Mesenchymal stem cell (in vitro differentiated cells and primary cell): ENCODE results near the gene SELENON.

Experiments used
- DNase-seq: peaks from one replicate; pipeline ENCODE4 v3.0.0-alpha.2; 2013
- H2AFZ ChIP-seq: one replicate; pipeline ENCODE4 v1.6.1; 2013; ENCODE audit warnings: low read depth, mild to moderate bottlenecking, control low read depth, inconsistent platforms, low read length, moderate library complexity
- H2AK5ac ChIP-seq: 2 replicates; pipeline ENCODE4 v1.6.1; 2013; ENCODE audit warnings: low read length, moderate library complexity, mild to moderate bottlenecking, inconsistent platforms; ENCODE audit not compliant: severe bottlenecking
- H2BK120ac ChIP-seq: one replicate; pipeline ENCODE4 v1.6.1; 2013; ENCODE audit warnings: low read depth, mild to moderate bottlenecking, inconsistent platforms, low read length, moderate library complexity
- H2BK12ac ChIP-seq, 2 experiments: one replicate each; pipeline ENCODE4 v1.6.1; 2013; ENCODE audit warnings: inconsistent platforms in 2 of 2, low read length in 2 of 2, mild to moderate bottlenecking in 2 of 2, moderate library complexity in 2 of 2, control low read depth in 1 of 2
- H2BK15ac ChIP-seq: one replicate; pipeline ENCODE4 v1.6.1; 2013; ENCODE audit warnings: mild to moderate bottlenecking, low read depth, inconsistent platforms; ENCODE audit not compliant: poor library complexity, severe bottlenecking
- H2BK5ac ChIP-seq: 2 replicates; pipeline ENCODE4 v1.6.1; 2013; ENCODE audit warnings: low read depth, mild to moderate bottlenecking, low read length, control low read depth, inconsistent platforms; ENCODE audit not compliant: poor library complexity, severe bottlenecking
- H3K14ac ChIP-seq, 2 experiments: one replicate each; pipeline ENCODE4 v1.6.1; 2013; ENCODE audit warnings: inconsistent platforms in 2 of 2, low read length in 2 of 2, control low read depth in 1 of 2, mild to moderate bottlenecking in 1 of 2, moderate library complexity in 1 of 2
- H3K18ac ChIP-seq, 2 experiments: one replicate each; pipeline ENCODE4 v1.6.1; 2013; ENCODE audit warnings: inconsistent platforms in 2 of 2, low read length in 2 of 2, control low read depth in 1 of 2, low read depth in 1 of 2, mild to moderate bottlenecking in 1 of 2
- H3K23ac ChIP-seq, 2 experiments: one replicate each; pipeline ENCODE4 v1.6.1; 2013; ENCODE audit warnings: inconsistent platforms in 2 of 2, low read length in 2 of 2, mild to moderate bottlenecking in 2 of 2, moderate library complexity in 2 of 2, control low read depth in 1 of 2
- H3K27ac ChIP-seq: 2 replicates; pipeline ENCODE4 v1.5.1; 2013; ENCODE audit warnings: mild to moderate bottlenecking, moderate library complexity, low read length, control low read depth, inconsistent platforms; ENCODE audit not compliant: poor library complexity, severe bottlenecking
- H3K27me3 ChIP-seq, 2 experiments: 2 replicates each; pipeline versions ENCODE4 v1.6.1 to v1.7.0; 2013; ENCODE audit warnings: low read length in 2 of 2, mild to moderate bottlenecking in 2 of 2, moderate library complexity in 2 of 2, control low read depth in 1 of 2, inconsistent platforms in 1 of 2; ENCODE audit not compliant: control insufficient read depth in 1 of 2, insufficient read depth in 1 of 2
- H3K36me3 ChIP-seq, 2 experiments: 2 replicates each; pipeline versions ENCODE4 v1.6.1 to v1.7.0; 2013; ENCODE audit warnings: low read length in 2 of 2, control low read depth in 1 of 2, inconsistent platforms in 1 of 2, low read depth in 1 of 2, mild to moderate bottlenecking in 1 of 2; ENCODE audit not compliant: insufficient read depth in 2 of 2, control insufficient read depth in 1 of 2
- H3K4ac ChIP-seq, 2 experiments: one replicate each; pipeline ENCODE4 v1.6.1; 2013; ENCODE audit warnings: inconsistent platforms in 2 of 2, low read length in 2 of 2, mild to moderate bottlenecking in 2 of 2, moderate library complexity in 2 of 2, control low read depth in 1 of 2, low read depth in 1 of 2
- H3K4me1 ChIP-seq: 2 replicates; pipeline ENCODE4 v1.6.1; 2013; ENCODE audit warnings: low read depth, low read length, control low read depth; ENCODE audit not compliant: control insufficient read depth, insufficient read depth
- H3K4me2 ChIP-seq: 2 replicates; pipeline ENCODE4 v1.6.1; 2013; ENCODE audit warnings: low read length, mild to moderate bottlenecking, inconsistent platforms; ENCODE audit not compliant: poor library complexity, severe bottlenecking
- H3K4me3 ChIP-seq, 2 experiments: 2 replicates each; pipeline versions ENCODE4 v1.5.1 to v1.7.0; 2013; ENCODE audit warnings: low read length in 2 of 2, mild to moderate bottlenecking in 2 of 2, control low read depth in 1 of 2, low read depth in 1 of 2; ENCODE audit not compliant: insufficient read depth in 1 of 2
- H3K79me1 ChIP-seq: replicated peaks from 2 replicates; pipeline ENCODE4 v1.6.1; 2013; ENCODE audit warnings: mild to moderate bottlenecking, control low read depth, low read length, inconsistent platforms; ENCODE audit not compliant: poor library complexity, severe bottlenecking
- H3K9ac ChIP-seq: 2 replicates; pipeline ENCODE4 v1.7.0; 2013; ENCODE audit warnings: mild to moderate bottlenecking, low read length, moderate library complexity
- H3K9me3 ChIP-seq: 2 replicates; pipeline ENCODE4 v1.7.0; 2013; ENCODE audit warnings: mild to moderate bottlenecking, low read length; ENCODE audit not compliant: control insufficient read depth
- H4K8ac ChIP-seq: one replicate; pipeline ENCODE4 v1.6.1; 2013; ENCODE audit warnings: inconsistent platforms, mild to moderate bottlenecking, low read length, moderate library complexity
- H4K91ac ChIP-seq: one replicate; pipeline ENCODE4 v1.6.1; 2013; ENCODE audit warnings: mild to moderate bottlenecking, low read length, inconsistent platforms
- WGBS: methylation state at CpG from one replicate; pipeline ENCODE4 v1.1.7; 2013; ENCODE audit warnings: mixed read lengths; 5-methylcytosine and 5-hydroxymethylcytosine counted together

Gene SELENON

DNA sequence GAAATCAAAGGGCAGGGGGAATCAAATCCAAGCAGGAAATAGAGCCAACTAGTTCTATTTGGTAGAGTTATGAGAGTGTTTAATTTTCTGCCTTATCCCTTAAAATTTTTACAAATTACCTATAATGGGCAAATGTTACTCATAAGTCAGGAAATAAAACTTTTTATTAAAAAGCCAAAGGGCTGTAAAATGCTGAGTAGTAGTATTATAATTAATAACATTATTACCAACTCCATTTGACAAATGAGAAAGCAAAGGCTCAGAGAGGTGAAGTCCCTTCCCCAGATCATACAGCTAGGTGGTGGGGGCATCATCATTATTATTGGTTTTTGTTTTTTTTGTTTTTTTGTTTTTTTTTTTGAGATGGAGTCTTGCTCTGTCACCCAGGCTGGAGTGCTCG, 3.4 kb downstream of the SELENON start:
- Histone ChIP-seq H3K4me1 (peaks cover 22% of the 10 kb centered on the region), H2AFZ (no peak overlapping the region), H4K91ac (no peak overlapping the region), H3K4me2 (no peak overlapping the region), H3K9ac (peak overlapping the region; percentile 1), H4K8ac (no peak overlapping the region), H3K18ac (no peak overlapping the region), H2BK15ac (no peak overlapping the region), H3K4ac (no peak overlapping the region), H3K79me1 (peaks cover 19% of the 10 kb centered on the region), H3K14ac (no peak overlapping the region), H3K36me3 (peaks cover 30 to 35% of the 10 kb centered on the region in 2 experiments), H2BK120ac (no peak overlapping the region), H2BK5ac (no peak overlapping the region), H3K9me3 (no peaks in the 10 kb centered on the region), H3K4me3 (no peak overlapping the region), H3K27me3 (no peaks in the 10 kb centered on the region), H3K23ac (no peak overlapping the region), H3K27ac (no peak overlapping the region), H2AK5ac (no peak overlapping the region), H2BK12ac (no peak overlapping the region)
- no peak for DNase-seq
- 93% methylated on average over 1 of the region's 1 CpG for WGBS

DNA sequence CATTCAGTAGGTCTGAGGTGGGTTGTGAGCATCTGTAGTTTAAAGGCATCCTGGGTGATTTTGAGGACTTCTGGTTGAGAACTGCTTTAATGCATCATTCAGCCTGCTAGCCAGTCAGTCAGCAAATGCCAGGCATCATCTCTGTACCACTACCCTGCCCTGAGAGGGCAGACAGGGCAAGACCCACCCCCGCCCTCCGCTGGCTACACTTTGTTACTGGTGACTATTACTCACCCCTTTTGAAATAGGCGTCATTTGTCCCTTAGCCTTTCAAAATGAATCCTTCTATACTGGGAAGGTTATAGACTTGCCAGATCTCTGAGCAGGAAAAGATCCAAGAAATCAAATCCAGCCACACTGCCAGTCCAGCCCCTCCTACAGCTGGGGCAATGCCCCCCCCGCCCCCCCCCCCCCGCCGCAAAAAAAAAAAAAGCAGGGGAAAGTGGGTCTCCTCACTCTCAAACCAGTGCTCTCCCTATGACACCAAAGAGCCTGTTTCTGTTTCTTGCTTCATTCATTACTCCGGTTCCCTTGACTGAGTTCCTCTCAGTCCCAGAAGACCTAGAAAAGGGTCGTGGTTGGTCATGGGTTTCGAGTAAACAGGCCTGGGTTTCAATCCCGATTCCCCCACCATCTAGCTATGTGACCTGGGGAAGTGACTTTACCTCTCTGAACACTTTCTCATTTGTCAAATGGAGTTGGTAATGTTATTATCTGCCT, 4.4 kb downstream of the SELENON start:
- no peaks in the 10 kb centered on the region for H3K9me3 ChIP-seq
- 88% methylated on average over 8 of the region's 10 CpGs for WGBS
- no peak overlapping the region for H3K4me2 ChIP-seq
- no peak overlapping the region for H2BK5ac ChIP-seq
- no peak overlapping the region for H3K14ac ChIP-seq
- H3K4me1 ChIP-seq: peaks cover 15% of the 10 kb centered on the region
- no peak overlapping the region for H2BK15ac ChIP-seq
- no peak overlapping the region for H3K4ac ChIP-seq
- no peak overlapping the region for H2AK5ac ChIP-seq
- peak overlapping the region in 1 of 2 experiments; percentile 18 for H3K18ac ChIP-seq
- no peaks in the 10 kb centered on the region for H3K27me3 ChIP-seq
- no peak overlapping the region for H3K23ac ChIP-seq
- H2BK120ac ChIP-seq: no peak overlapping the region
- H3K79me1 ChIP-seq: peaks cover 19% of the 10 kb centered on the region
- H3K27ac ChIP-seq: no peak overlapping the region
- no peak for DNase-seq
- no peak overlapping the region for H2AFZ ChIP-seq
- no peak overlapping the region for H4K91ac ChIP-seq
- peak overlapping the region; percentile 50 for H4K8ac ChIP-seq
- no peak overlapping the region for H2BK12ac ChIP-seq
- H3K9ac ChIP-seq: peak overlapping the region; percentile 68
- peaks cover 41 to 44% of the 10 kb centered on the region in 2 experiments for H3K36me3 ChIP-seq
- peak overlapping the region in 1 of 2 experiments; percentile 4 for H3K4me3 ChIP-seq

DNA sequence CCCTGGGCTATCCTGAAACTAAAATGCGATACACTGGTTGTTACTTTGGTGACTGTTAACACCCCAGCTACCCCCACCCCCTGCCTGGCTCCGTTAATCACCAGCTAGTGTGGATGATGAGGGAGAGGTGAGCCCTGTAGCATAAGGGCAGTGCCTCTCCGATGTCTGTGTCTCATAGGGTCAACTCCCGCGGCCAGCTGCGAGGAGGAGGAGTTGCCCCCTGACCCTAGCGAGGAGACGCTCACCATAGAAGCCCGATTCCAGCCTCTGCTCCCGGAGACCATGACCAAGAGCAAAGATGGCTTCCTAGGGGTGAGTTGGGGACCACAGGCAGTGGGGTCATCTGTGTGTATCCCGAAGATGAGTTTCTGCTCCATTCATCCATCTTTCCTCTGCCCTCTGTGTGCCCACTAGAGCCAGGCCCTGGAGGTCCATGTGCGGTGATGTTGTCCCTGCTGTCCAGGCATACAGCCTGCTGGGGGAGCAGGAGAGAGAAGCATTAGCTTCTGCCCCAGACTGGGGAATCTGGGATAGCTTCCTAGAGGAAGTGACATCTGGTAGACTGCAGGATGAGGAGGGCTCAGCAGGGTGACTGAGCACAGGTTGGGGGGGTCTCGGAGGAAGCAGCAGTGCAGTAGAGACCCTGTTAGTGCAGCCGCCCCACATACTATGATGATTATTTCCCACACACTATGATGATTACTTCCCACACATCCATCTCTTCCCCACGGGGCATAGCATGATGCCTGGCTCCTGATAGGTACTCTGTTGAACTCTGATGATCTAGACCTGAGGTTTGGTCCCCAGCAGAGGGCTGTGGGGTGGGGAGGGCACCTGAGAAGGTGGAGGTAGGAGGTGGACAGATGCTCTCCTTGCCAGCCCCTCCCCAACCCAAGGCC, 5.2 kb downstream of the SELENON start:
- H3K18ac ChIP-seq: no peak overlapping the region
- peaks cover 19% of the 10 kb centered on the region for H3K79me1 ChIP-seq
- H3K4ac ChIP-seq: no peak overlapping the region
- no peak for DNase-seq
- peak overlapping the region in 1 of 2 experiments; percentile 4 for H3K4me3 ChIP-seq
- H3K36me3 ChIP-seq: peaks cover 49 to 52% of the 10 kb centered on the region in 2 experiments
- peaks cover 12% of the 10 kb centered on the region for H3K4me1 ChIP-seq
- no peaks in the 10 kb centered on the region for H3K9me3 ChIP-seq
- WGBS: 96% methylated on average over 9 of the region's 15 CpGs
- no peak overlapping the region for H3K27ac ChIP-seq
- no peak overlapping the region for H2BK120ac ChIP-seq
- no peak overlapping the region for H2BK15ac ChIP-seq
- H3K4me2 ChIP-seq: no peak overlapping the region
- H2BK12ac ChIP-seq: no peak overlapping the region
- no peaks in the 10 kb centered on the region for H3K27me3 ChIP-seq
- no peak overlapping the region for H2AK5ac ChIP-seq
- no peak overlapping the region for H3K14ac ChIP-seq
- no peak overlapping the region for H2AFZ ChIP-seq
- H2BK5ac ChIP-seq: no peak overlapping the region
- H3K9ac ChIP-seq: peak overlapping the region; percentile 42
- no peak overlapping the region for H4K8ac ChIP-seq
- no peak overlapping the region for H4K91ac ChIP-seq
- no peak overlapping the region for H3K23ac ChIP-seq

DNA sequence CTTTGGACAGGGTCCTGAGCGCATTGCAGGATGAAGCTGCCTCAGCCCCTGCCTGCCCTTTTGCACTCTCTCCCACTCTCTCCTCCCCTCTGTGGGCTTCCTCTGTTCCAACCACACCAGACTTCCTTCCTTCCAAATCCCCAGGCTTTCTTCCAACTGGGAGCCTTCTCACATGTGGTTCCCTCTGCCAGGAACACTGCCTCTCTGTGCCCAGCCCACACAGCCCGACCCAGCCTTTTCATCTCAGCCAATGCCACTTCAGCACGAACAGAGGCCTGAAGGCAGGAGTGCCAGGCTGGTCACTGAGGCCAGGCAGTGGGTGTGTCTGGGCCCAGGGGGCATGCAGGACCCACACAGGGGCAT, 5.9 kb downstream of the SELENON start:
- peaks cover 52 to 58% of the 10 kb centered on the region in 2 experiments for H3K36me3 ChIP-seq
- H2BK12ac ChIP-seq: no peak overlapping the region
- WGBS: 100% methylated on average over 3 of the region's 3 CpGs
- no peak overlapping the region for H2AK5ac ChIP-seq
- no peak overlapping the region for H3K27ac ChIP-seq
- peak overlapping the region; percentile 42 for H3K9ac ChIP-seq
- peaks cover 17% of the 10 kb centered on the region for H3K79me1 ChIP-seq
- DNase-seq: no peak
- H3K4me3 ChIP-seq: no peak overlapping the region
- H3K4me2 ChIP-seq: no peak overlapping the region
- H3K27me3 ChIP-seq: no peaks in the 10 kb centered on the region
- no peak overlapping the region for H3K18ac ChIP-seq
- H4K8ac ChIP-seq: no peak overlapping the region
- H2BK15ac ChIP-seq: no peak overlapping the region
- H2BK5ac ChIP-seq: no peak overlapping the region
- no peak overlapping the region for H3K4ac ChIP-seq
- no peaks in the 10 kb centered on the region for H3K9me3 ChIP-seq
- H3K14ac ChIP-seq: no peak overlapping the region
- no peak overlapping the region for H4K91ac ChIP-seq
- no peak overlapping the region for H2AFZ ChIP-seq
- peaks cover 10% of the 10 kb centered on the region for H3K4me1 ChIP-seq
- H2BK120ac ChIP-seq: no peak overlapping the region
- no peak overlapping the region for H3K23ac ChIP-seq
